Prostate gland (tissue), 2 donors: ENCODE data around the gene RIPOR3.

ENCODE experiments used
- POLR2A ChIP-seq: fragments of 450-650 bp; IDR thresholded peaks from one replicate; pipeline ENCODE4 v1.6.1; 2016; ENCODE audit warnings: antibody characterized with exemption, mild to moderate bottlenecking
- POLR2AphosphoS5 ChIP-seq: sonication (generic); formaldehyde crosslinking; IDR thresholded peaks from one replicate; pipeline ENCODE4 v1.6.1; 2017; ENCODE audit warnings: antibody characterized with exemption
- TF ChIP-seq, protein P1 (sequence below), 4 experiments: fragments of 200-600 bp in 2 of 4; fragments of 450-650 bp in 2 of 4; sonication (generic) in 2 of 4; IDR thresholded peaks; 1 replicate in 3 of 4; 2 replicates in 1 of 4; pipeline ENCODE4 v1.5.1; 2016 to 2019; ENCODE audit warnings: antibody characterized with exemption in 4 of 4, mild to moderate bottlenecking in 2 of 4, moderate library complexity in 2 of 4

DNA sequence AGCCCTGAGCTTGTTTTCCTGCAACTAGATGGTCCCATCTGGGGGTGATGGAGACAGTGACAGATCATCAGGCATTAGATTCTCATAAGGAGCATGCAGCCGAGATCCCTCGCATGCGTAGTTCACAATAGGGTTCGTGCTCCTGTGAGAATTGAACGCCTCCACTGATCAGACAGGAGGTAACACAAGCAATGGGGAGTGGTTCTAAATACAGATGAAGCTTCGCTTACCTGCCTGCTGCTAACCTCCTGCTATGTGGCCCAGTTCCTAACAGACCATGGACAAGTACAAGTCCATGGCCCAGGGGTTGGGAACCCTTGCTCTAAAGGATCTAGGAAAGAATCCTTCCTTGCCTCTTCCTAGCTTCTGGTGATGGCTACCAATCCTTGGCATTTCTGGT lies 42.7 kb downstream of the RIPOR3 start:
- TF ChIP-seq, protein P1, sequence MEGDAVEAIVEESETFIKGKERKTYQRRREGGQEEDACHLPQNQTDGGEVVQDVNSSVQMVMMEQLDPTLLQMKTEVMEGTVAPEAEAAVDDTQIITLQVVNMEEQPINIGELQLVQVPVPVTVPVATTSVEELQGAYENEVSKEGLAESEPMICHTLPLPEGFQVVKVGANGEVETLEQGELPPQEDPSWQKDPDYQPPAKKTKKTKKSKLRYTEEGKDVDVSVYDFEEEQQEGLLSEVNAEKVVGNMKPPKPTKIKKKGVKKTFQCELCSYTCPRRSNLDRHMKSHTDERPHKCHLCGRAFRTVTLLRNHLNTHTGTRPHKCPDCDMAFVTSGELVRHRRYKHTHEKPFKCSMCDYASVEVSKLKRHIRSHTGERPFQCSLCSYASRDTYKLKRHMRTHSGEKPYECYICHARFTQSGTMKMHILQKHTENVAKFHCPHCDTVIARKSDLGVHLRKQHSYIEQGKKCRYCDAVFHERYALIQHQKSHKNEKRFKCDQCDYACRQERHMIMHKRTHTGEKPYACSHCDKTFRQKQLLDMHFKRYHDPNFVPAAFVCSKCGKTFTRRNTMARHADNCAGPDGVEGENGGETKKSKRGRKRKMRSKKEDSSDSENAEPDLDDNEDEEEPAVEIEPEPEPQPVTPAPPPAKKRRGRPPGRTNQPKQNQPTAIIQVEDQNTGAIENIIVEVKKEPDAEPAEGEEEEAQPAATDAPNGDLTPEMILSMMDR (IDR thresholded peaks at IDR 0.05): no peak
- TF ChIP-seq POLR2A (no peak), POLR2AphosphoS5 (no peak)
